Astrocyte of the cerebellum (primary cell): ENCODE results near the gene TTC28.

Experiments used
- DNase-seq: peaks from one replicate; pipeline ENCODE4 v3.0.0-alpha.2; 2011; ENCODE audit warnings: low read depth
- H3K4me3 ChIP-seq: 2 replicates; pipeline ENCODE4 v1.5.1; 2011; ENCODE audit warnings: mild to moderate bottlenecking, low read depth, low read length, moderate library complexity
- in situ Hi-C: cut with HindIII; loops from 2 replicates; pipeline ENCODE4 v1.10.0; 2017; ENCODE audit warnings: low sequenced_read_pairs
- TF ChIP-seq, protein P1 (sequence below): IDR thresholded peaks from 2 replicates; pipeline ENCODE4 v1.5.1; 2012; ENCODE audit warnings: low read length, low read depth, moderate library complexity, mild to moderate bottlenecking; ENCODE audit errors: missing control alignments

Gene TTC28

DNA sequence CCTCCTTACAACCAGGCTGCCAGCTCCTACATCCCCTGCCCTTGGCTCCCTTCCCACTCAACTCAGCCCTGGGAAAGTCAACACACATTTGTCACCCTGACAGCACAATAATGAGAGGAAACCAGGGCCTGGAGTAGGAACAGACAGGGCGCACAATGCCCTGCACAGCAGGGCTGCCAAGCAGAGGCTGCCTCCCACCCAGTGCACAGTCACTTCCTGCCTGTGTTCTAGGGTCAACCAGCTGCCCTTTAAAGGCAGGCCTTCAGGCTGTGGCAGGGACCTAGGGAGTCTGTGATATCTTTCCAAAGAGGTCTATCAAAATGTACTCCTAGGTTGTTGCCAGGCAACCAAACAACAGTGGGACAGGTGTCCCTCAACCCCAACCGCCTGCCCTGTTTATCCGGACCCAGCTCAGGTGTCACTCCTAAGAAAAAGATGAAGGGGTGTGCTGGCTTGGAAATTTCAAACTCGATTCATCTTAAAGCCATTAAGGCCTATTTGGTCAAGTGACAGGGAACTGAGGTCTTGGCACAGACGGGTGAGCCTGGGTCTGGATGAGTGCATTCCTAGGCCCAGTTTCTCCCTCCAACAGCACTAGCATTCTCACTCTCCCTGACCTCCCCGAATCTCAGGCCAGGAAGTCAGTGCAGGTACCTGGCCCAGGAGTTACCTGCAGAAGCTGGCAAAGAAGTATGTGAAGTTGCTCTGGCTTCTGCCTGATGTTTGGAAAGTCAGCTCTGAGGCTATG is 650.3 kb downstream of the TTC28 start:
- DNase-seq: no peak
- in situ Hi-C loops: no loop called here

GRCh38 chr22:28027453-28028448 is 651.9 kb downstream of the TTC28 start:
- H3K4me3 ChIP-seq: no peak overlapping the region
- TF ChIP-seq, protein P1, sequence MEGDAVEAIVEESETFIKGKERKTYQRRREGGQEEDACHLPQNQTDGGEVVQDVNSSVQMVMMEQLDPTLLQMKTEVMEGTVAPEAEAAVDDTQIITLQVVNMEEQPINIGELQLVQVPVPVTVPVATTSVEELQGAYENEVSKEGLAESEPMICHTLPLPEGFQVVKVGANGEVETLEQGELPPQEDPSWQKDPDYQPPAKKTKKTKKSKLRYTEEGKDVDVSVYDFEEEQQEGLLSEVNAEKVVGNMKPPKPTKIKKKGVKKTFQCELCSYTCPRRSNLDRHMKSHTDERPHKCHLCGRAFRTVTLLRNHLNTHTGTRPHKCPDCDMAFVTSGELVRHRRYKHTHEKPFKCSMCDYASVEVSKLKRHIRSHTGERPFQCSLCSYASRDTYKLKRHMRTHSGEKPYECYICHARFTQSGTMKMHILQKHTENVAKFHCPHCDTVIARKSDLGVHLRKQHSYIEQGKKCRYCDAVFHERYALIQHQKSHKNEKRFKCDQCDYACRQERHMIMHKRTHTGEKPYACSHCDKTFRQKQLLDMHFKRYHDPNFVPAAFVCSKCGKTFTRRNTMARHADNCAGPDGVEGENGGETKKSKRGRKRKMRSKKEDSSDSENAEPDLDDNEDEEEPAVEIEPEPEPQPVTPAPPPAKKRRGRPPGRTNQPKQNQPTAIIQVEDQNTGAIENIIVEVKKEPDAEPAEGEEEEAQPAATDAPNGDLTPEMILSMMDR: no peak
- DNase-seq: peak; percentile 56
- in situ Hi-C loops: no loop called here

More for the DNA sequence above, 650.3 kb downstream of the TTC28 start:
- TF ChIP-seq, protein P1: no peak
- no peak overlapping the region for H3K4me3 ChIP-seq

DNA sequence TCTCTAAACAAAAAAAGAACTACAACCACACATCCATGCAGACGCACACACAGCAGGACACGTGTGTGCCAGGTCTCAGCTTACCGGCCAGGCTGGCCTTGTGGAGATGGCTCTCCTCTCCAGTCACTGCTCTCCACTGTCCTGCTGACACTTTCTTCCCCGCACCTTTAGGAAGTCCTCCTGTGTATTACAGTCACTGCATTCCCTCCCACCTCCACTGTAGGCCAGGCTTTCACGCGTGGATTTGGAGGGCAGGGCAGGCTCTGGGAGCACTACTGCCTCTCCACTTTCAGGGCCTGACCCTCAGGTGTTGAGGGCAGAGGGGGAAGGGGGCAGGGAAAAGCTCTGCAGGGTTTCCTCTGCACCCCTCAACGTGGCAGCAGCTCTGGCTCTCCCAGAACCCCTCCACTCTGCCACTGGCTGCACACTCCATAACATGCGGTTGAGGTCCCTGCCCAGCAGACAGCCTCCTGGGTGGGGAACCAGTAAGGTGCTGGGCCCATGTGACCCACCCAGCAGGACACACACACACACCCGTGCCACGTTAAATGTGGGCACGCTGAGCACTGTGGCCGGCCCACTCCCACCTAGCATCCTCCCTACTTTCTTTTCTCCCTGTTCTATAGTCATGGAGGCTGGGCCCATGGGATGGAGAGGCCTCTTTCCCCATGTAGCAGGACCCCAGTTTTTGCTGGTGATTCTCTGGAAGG is 653.6 kb downstream of the TTC28 start:
- no peak overlapping the region for H3K4me3 ChIP-seq
- in situ Hi-C loops: no loop called here
- DNase-seq: no peak
- TF ChIP-seq, protein P1: no peak

DNA sequence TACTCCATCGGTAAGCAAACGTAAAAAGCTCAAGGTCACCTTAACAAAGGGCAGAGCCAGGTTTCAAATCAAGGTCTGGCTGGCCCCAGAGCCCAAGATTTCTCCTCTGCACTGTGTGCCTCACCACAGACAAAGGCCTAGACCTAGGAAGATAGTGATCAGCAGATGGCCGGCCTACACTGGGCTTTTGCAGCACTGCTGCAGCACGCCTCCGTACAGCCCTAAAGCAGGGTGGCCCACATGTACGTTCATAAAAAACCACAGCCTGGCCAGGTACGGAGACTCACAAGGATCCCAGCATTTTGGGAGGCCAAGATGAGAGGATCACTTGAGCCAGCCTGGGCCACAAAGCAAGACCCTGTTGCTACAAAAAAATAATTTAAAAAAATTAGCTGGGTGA is 654.3 kb downstream of the TTC28 start:
- TF ChIP-seq, protein P1: no peak

GRCh38 chr22:28024422-28024888 is 655.2 kb downstream of the TTC28 start:
- H3K4me3 ChIP-seq: no peak overlapping the region
- DNase-seq: no peak
- TF ChIP-seq, protein P1: no peak
- in situ Hi-C loops: no loop called here

More for the DNA sequence above, 654.3 kb downstream of the TTC28 start:
- in situ Hi-C loops: no loop called here
- no peak for DNase-seq
- H3K4me3 ChIP-seq: no peak overlapping the region

DNA sequence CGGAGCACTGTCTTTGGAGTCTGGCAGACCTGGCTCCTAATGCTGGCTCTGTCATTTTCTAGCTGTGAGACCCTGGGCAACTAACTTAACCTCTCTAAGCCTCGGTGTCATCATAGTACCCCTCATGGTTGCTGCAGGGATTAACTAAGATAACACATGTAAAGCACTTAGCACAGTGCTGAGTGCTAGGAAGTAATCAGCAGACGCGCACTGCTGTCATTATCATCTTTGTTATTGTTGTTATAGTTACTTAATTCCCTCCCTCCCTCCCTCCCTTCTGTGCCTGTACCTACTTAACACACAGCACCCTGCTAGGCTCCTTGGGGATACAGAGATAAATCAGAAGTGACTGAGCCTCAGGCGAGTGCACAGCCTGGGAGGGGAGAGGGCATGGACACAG is 655.9 kb downstream of the TTC28 start:
- no peak overlapping the region for H3K4me3 ChIP-seq
- in situ Hi-C loops: no loop called here
- TF ChIP-seq, protein P1: no peak
- no peak for DNase-seq
